Smooth muscle cell (in vitro differentiated cells): ENCODE results near the gene MX2. TPM values are rescaled to one million over a fixed set of nuclear protein-coding genes. Genes with fewer than 3 reads are reported as not detected.

ENCODE experiments used
- DNase-seq: peaks from one replicate; lab custom pipeline; 2025; ENCODE audit not compliant: unreplicated experiment; lab: John Stamatoyannopoulos, UW
- H2AFZ ChIP-seq: fragments of 200-600 bp; sonication (generic); 2 replicates; pipeline ENCODE4 v1.6.0; 2016; ENCODE audit warnings: antibody characterized with exemption, low read depth, mild to moderate bottlenecking
- H3F3A ChIP-seq: fragments of 200-600 bp; sonication (generic); 2 replicates; pipeline ENCODE4 v1.6.0; 2017; ENCODE audit warnings: antibody characterized with exemption, low read depth
- H3K27ac ChIP-seq: fragments of 200-600 bp; sonication (generic); 2 replicates; pipeline ENCODE4 v1.5.1; 2016; ENCODE audit warnings: low read depth, mild to moderate bottlenecking
- H3K27me3 ChIP-seq: fragments of 200-600 bp; sonication (generic); 2 replicates; pipeline ENCODE4 v1.6.1; 2016; ENCODE audit warnings: low read depth, mild to moderate bottlenecking
- H3K36me3 ChIP-seq: fragments of 200-600 bp; sonication (generic); 2 replicates; pipeline ENCODE4 v1.5.1; 2016; ENCODE audit warnings: low read depth
- H3K4me1 ChIP-seq: fragments of 200-600 bp; sonication (generic); 2 replicates; pipeline ENCODE4 v1.5.1; 2016; ENCODE audit warnings: low read depth
- H3K4me2 ChIP-seq: fragments of 200-600 bp; sonication (generic); 2 replicates; pipeline ENCODE4 v1.6.0; 2016; ENCODE audit warnings: mild to moderate bottlenecking
- H3K4me3 ChIP-seq: fragments of 200-600 bp; sonication (generic); 2 replicates; pipeline ENCODE4 v1.5.1; 2016; ENCODE audit warnings: mild to moderate bottlenecking
- H3K79me2 ChIP-seq: fragments of 200-600 bp; sonication (generic); 2 replicates; pipeline ENCODE4 v1.6.0; 2016; ENCODE audit warnings: low read depth, mild to moderate bottlenecking
- H3K9ac ChIP-seq: fragments of 200-600 bp; sonication (generic); 2 replicates; pipeline ENCODE4 v1.6.0; 2016; ENCODE audit warnings: low read depth
- H3K9me3 ChIP-seq: fragments of 200-600 bp; sonication (generic); replicated peaks from 2 replicates; pipeline ENCODE4 v1.5.1; 2016; ENCODE audit warnings: low read depth
- H4K20me1 ChIP-seq: fragments of 200-600 bp; sonication (generic); 2 replicates; pipeline ENCODE4 v1.6.0; 2016; ENCODE audit warnings: low read depth
- WGBS: methylation state at CpG from one replicate; pipeline ENCODE4 v1.1.7; 2016; ENCODE audit warnings: low lambda C conversion rate; 5-methylcytosine and 5-hydroxymethylcytosine counted together
- polyA plus RNA-seq: library from polyadenylated mRNA; unstranded; fragments of >200 nt; fragmentation: Nextera tagmentation; extraction: Ambion mirVana; gene quantifications from 2 replicates; pipeline ENCODE4 v1.2.1, GENCODE V29; 2016
- total RNA-seq: library from RNA; depleted of rRNA; stranded (reverse); fragments of >200 nt; gene quantifications from 2 replicates; pipeline ENCODE4 v1.2.3, GENCODE V29; 2014
- TF ChIP-seq, protein P1 (sequence below): fragments of 200-600 bp; sonication (generic); IDR thresholded peaks from 2 replicates; pipeline ENCODE4 v1.5.1; 2017; ENCODE audit warnings: borderline replicate concordance, mild to moderate bottlenecking, antibody characterized with exemption; ENCODE audit not compliant: insufficient read depth, poor library complexity, severe bottlenecking

Gene MX2
- total and polyA plus RNA-seq, 2 experiments from 2014 or later, result 2.5 to 3.1 TPM

DNA sequence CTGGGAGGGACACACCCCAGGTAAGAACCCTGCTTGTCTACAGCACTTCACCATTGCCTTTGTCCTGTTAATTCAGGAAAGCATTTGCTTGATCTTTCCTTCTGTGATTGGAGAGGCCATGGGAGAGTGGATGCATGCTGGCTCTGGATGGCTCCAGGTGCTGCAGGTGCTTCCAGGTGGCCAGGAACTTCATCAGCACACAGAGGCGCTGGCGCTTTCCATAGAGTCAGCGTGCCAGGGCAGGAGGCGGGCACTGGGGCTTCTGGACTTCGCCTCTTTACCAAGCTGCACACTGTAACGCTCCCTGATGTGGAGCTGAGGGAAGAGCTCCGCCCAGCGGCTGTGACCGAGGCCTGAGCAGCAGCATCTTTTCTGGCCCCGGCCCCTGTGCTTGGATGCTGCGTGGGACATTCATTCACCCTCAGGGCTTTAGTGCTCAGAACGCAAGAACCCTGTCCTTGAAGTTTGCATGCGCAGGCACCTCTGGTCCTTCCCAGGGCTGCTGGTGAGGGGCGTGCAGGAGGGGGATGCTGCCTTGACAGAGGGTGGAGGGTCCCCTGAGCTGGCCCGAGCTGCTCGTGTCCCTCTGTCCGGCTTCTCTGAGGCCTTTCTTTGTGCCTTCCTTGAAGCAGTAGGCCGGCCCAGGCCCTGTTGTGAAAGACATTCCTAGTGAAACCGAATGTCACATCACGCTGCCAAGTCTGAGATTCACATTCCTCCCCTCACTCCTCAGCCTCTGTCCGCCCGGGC, 1.6 kb upstream of the MX2 start:
- Histone ChIP-seq H3K9me3 (no peaks in the 10 kb centered on the region), H3F3A (peaks cover 5% of the 10 kb centered on the region), H3K79me2 (no peaks in the 10 kb centered on the region), H3K36me3 (no peaks in the 10 kb centered on the region), H3K4me1 (no peaks in the 10 kb centered on the region), H3K27ac (no peak overlapping the region), H3K27me3 (no peaks in the 10 kb centered on the region), H3K4me3 (no peak overlapping the region), H3K4me2 (no peak overlapping the region), H4K20me1 (no peaks in the 10 kb centered on the region), H2AFZ (no peak overlapping the region), H3K9ac (no peak overlapping the region)
- TF ChIP-seq, protein P1, sequence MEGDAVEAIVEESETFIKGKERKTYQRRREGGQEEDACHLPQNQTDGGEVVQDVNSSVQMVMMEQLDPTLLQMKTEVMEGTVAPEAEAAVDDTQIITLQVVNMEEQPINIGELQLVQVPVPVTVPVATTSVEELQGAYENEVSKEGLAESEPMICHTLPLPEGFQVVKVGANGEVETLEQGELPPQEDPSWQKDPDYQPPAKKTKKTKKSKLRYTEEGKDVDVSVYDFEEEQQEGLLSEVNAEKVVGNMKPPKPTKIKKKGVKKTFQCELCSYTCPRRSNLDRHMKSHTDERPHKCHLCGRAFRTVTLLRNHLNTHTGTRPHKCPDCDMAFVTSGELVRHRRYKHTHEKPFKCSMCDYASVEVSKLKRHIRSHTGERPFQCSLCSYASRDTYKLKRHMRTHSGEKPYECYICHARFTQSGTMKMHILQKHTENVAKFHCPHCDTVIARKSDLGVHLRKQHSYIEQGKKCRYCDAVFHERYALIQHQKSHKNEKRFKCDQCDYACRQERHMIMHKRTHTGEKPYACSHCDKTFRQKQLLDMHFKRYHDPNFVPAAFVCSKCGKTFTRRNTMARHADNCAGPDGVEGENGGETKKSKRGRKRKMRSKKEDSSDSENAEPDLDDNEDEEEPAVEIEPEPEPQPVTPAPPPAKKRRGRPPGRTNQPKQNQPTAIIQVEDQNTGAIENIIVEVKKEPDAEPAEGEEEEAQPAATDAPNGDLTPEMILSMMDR, result no peak
- no peak for DNase-seq
- WGBS, result 71% methylated on average over 22 of the region's 22 CpGs

DNA sequence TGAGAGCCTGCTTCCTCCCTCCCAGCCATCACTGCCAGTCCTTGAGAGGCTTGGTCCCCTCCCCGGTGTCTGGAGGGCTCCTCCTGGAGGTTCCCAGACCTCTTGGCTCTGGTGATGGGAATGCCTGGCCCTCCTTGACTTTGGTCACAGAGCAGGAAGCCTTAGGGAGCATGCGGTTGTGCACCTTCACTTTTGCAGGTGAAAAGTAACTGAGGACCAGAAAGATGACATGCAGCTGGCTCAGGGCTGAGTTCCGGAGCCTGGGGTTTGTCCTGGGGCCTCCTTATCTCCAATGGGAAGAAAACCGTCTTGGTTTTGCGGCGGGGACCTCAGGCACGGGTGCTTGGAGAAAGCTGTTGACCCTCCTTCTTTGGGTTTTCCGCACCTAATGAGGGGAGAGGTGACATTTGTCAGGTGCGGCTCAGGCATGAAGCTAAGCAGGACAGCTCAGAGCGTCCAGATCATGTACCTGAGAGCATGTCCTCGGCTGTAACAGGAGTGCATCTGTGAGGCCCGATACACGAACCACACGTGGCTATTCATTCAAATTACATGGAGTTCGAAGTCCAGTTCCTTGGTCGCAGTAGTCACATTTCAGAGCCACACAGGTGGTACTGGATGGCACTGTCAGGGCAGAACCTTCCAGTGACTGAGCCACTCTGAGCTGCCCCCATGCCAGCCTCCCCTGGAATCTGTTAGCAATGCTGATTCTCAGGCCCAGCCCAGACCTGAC, 608 bp upstream of the MX2 start:
- Histone ChIP-seq H3F3A (peaks cover 5% of the 10 kb centered on the region), H2AFZ (no peak overlapping the region), H3K27ac (no peak overlapping the region), H3K9ac (no peak overlapping the region), H3K36me3 (no peaks in the 10 kb centered on the region), H3K4me1 (no peaks in the 10 kb centered on the region), H3K4me2 (peak overlapping the region; percentile 76), H3K4me3 (peak overlapping the region; percentile 12), H4K20me1 (no peaks in the 10 kb centered on the region), H3K79me2 (no peaks in the 10 kb centered on the region), H3K27me3 (no peaks in the 10 kb centered on the region), H3K9me3 (no peaks in the 10 kb centered on the region)
- TF ChIP-seq, protein P1, result no peak
- 91% methylated on average over 16 of the region's 16 CpGs for WGBS
- DNase-seq, result no peak

DNA sequence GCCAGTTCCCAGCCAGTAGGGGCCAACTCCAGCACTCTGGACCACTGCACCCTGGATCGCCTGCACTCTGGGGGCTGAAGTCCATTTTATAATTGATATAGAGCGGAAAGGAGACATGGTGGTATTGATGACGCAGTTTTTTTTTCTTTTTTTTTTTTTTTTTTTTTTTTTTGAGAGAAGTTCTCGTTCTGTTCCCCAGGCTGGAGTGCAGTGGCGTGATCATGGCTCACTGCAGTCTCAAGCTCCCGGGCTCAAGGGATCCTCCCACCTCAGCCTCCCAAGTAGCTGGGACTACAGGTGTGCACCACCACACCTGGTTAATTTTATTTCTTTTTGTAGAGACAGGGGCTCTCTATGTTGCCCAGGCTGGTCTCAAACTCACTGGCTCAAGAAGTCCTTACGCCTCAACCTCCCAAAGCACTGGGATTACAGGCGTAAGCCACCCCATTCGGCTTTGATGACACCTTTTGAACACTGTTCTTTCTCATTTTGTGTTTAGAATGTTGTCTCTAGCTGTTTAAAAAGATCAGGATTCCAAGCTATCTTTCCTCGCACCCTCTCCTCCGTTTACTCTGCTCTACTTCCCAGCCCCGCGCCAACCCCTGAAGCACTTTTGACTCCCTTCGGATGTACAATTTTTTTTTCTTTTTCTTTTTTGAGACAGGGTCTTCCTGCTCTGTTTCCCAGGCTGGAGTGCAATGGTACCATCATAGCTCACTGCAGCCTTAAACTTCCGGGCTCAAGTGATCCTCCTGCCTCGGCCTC, 960 bp downstream of the MX2 start:
- peaks cover 3% of the 10 kb centered on the region for H3K4me1 ChIP-seq
- peaks cover 5% of the 10 kb centered on the region for H3F3A ChIP-seq
- 97% methylated on average over 16 of the region's 16 CpGs for WGBS
- H3K4me3 ChIP-seq, result no peak overlapping the region
- H3K79me2 ChIP-seq, result no peaks in the 10 kb centered on the region
- peak overlapping the region; percentile 35 for H3K9ac ChIP-seq
- no peak for DNase-seq
- H4K20me1 ChIP-seq, result no peaks in the 10 kb centered on the region
- peak overlapping the region; percentile 85 for H3K27ac ChIP-seq
- TF ChIP-seq, protein P1, result no peak
- no peaks in the 10 kb centered on the region for H3K27me3 ChIP-seq
- peak overlapping the region; percentile 76 for H3K4me2 ChIP-seq
- no peak overlapping the region for H2AFZ ChIP-seq
- no peaks in the 10 kb centered on the region for H3K9me3 ChIP-seq
- H3K36me3 ChIP-seq, result no peaks in the 10 kb centered on the region
